ENCODE measurements around the gene FOXO3.
A peak's percentile ranks its signal among the peaks of the same experiment; 100 is the strongest.

The FOXO3 gene

GRCh38 chr6:108685970-108686369, 125.3 kb downstream of the FOXO3 start:
- no peak overlapping the region for H3K9ac ChIP-seq (ENCODE audit: low read length in 2 of 2)
- H3K4me1 ChIP-seq (ENCODE audit: control insufficient read depth, insufficient read depth, low read length): peaks cover 23% of the 10 kb centered on the region
- no peak overlapping the region for H3K4me3 ChIP-seq (ENCODE audit: low read length in 2 of 2)
- no peaks in the 10 kb centered on the region for H3K9me3 ChIP-seq (ENCODE audit: control insufficient read depth in 2 of 2, low read length in 2 of 2)
- peaks cover 0 to 6% of the 10 kb centered on the region in 2 donors for H3K36me3 ChIP-seq (ENCODE audit: control insufficient read depth in 2 of 2, insufficient read depth in 2 of 2, low read length in 2 of 2)
- no peak overlapping the region for H3K27ac ChIP-seq (ENCODE audit: low read length)
- H3K27me3 ChIP-seq (ENCODE audit: control insufficient read depth in 1 of 2, insufficient read depth in 2 of 2, low read length in 2 of 2): no peaks in the 10 kb centered on the region

DNA sequence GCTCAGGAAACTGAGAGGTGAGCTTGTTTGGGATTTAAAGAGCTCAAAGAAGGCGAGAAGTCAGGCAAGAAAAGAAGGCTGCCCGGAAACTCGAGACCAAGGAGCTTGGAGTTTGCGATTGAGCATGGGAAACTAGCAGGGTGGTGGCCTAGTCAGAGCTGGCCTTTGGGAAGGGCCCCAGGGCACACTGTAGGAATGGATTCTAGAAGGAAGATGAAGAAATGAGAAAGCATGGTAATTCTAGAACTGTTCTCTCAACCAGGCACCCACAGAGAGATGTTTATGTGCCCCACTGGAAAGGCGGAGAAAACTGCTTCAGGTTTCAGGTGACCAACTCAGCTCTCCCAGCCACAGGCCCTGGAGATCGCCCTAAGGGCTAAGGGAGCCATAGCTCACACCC, 126.2 kb downstream of the FOXO3 start:
- H3K9me3 ChIP-seq (ENCODE audit: control insufficient read depth in 2 of 2, low read length in 2 of 2): no peaks in the 10 kb centered on the region
- H3K27ac ChIP-seq (ENCODE audit: low read length): no peak overlapping the region
- no peak overlapping the region for H3K4me3 ChIP-seq (ENCODE audit: low read length in 2 of 2)
- no peak overlapping the region for H3K9ac ChIP-seq (ENCODE audit: low read length in 2 of 2)
- peaks cover 23% of the 10 kb centered on the region for H3K4me1 ChIP-seq (ENCODE audit: control insufficient read depth, insufficient read depth, low read length)
- peaks cover 0 to 6% of the 10 kb centered on the region in 2 donors for H3K36me3 ChIP-seq (ENCODE audit: control insufficient read depth in 2 of 2, insufficient read depth in 2 of 2, low read length in 2 of 2)
- H3K27me3 ChIP-seq (ENCODE audit: control insufficient read depth in 1 of 2, insufficient read depth in 2 of 2, low read length in 2 of 2): no peaks in the 10 kb centered on the region

DNA sequence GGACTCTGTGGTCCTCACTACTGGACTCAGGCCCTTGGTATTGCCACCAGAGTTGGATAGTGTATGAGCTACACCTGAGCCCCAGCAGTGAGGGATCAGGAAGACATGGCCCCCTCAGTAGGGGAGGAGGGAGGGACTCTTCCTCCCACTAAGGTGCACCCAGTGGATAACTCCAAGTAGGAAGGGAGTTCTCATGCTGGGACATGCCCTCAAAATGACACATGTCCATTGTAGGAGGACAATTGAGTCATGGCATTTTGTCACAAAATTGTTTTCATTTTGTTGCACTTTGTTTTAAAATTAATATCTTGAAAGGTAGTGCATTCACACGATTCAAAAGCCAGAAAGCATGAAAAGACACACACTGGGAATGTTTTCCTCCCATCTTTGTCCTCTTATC, 127.2 kb downstream of the FOXO3 start:
- Histone ChIP-seq H3K4me3 (ENCODE audit: low read length in 2 of 2) (no peak overlapping the region), H3K36me3 (ENCODE audit: control insufficient read depth in 2 of 2, insufficient read depth in 2 of 2, low read length in 2 of 2) (peaks cover 0 to 6% of the 10 kb centered on the region in 2 donors), H3K9me3 (ENCODE audit: control insufficient read depth in 2 of 2, low read length in 2 of 2) (no peaks in the 10 kb centered on the region), H3K27ac (ENCODE audit: low read length) (no peak overlapping the region), H3K9ac (ENCODE audit: low read length in 2 of 2) (no peak overlapping the region), H3K27me3 (ENCODE audit: control insufficient read depth in 1 of 2, insufficient read depth in 2 of 2, low read length in 2 of 2) (no peaks in the 10 kb centered on the region), H3K4me1 (ENCODE audit: control insufficient read depth, insufficient read depth, low read length) (peaks cover 20% of the 10 kb centered on the region)

GRCh38 chr6:108689272-108690161, 128.8 kb downstream of the FOXO3 start:
- H3K27ac ChIP-seq (ENCODE audit: low read length): no peak overlapping the region
- peaks cover 20% of the 10 kb centered on the region for H3K4me1 ChIP-seq (ENCODE audit: control insufficient read depth, insufficient read depth, low read length)

GRCh38 chr6:108690326-108691049, 129.8 kb downstream of the FOXO3 start:
- Histone ChIP-seq H3K9ac (ENCODE audit: low read length in 2 of 2) (no peak overlapping the region), H3K36me3 (ENCODE audit: control insufficient read depth in 2 of 2, insufficient read depth in 2 of 2, low read length in 2 of 2) (peaks cover 0 to 6% of the 10 kb centered on the region in 2 donors), H3K9me3 (ENCODE audit: control insufficient read depth in 2 of 2, low read length in 2 of 2) (no peaks in the 10 kb centered on the region), H3K4me3 (ENCODE audit: low read length in 2 of 2) (no peak overlapping the region), H3K27ac (ENCODE audit: low read length) (no peak overlapping the region), H3K4me1 (ENCODE audit: control insufficient read depth, insufficient read depth, low read length) (peaks cover 16% of the 10 kb centered on the region), H3K27me3 (ENCODE audit: control insufficient read depth in 1 of 2, insufficient read depth in 2 of 2, low read length in 2 of 2) (no peaks in the 10 kb centered on the region)

More at GRCh38 chr6:108689272-108690161, 128.8 kb downstream of the FOXO3 start:
- H3K9ac ChIP-seq (ENCODE audit: low read length in 2 of 2): no peak overlapping the region
- H3K4me3 ChIP-seq (ENCODE audit: low read length in 2 of 2): peak overlapping the region in 1 of 2 donors; percentile 15
- H3K27me3 ChIP-seq (ENCODE audit: control insufficient read depth in 1 of 2, insufficient read depth in 2 of 2, low read length in 2 of 2): no peaks in the 10 kb centered on the region
- no peaks in the 10 kb centered on the region for H3K9me3 ChIP-seq (ENCODE audit: control insufficient read depth in 2 of 2, low read length in 2 of 2)
- H3K36me3 ChIP-seq (ENCODE audit: control insufficient read depth in 2 of 2, insufficient read depth in 2 of 2, low read length in 2 of 2): peaks cover 0 to 6% of the 10 kb centered on the region in 2 donors

GRCh38 chr6:108693430-108694154, 132.9 kb downstream of the FOXO3 start:
- H3K27ac ChIP-seq (ENCODE audit: low read length): no peak overlapping the region
- no peak overlapping the region for H3K4me3 ChIP-seq (ENCODE audit: low read length in 2 of 2)
- H3K4me1 ChIP-seq (ENCODE audit: control insufficient read depth, insufficient read depth, low read length): peaks cover 15% of the 10 kb centered on the region
- no peaks in the 10 kb centered on the region for H3K27me3 ChIP-seq (ENCODE audit: control insufficient read depth in 1 of 2, insufficient read depth in 2 of 2, low read length in 2 of 2)
- no peaks in the 10 kb centered on the region for H3K36me3 ChIP-seq (ENCODE audit: control insufficient read depth in 2 of 2, insufficient read depth in 2 of 2, low read length in 2 of 2)
- no peaks in the 10 kb centered on the region for H3K9me3 ChIP-seq (ENCODE audit: control insufficient read depth in 2 of 2, low read length in 2 of 2)
- no peak overlapping the region for H3K9ac ChIP-seq (ENCODE audit: low read length in 2 of 2)

GRCh38 chr6:108694816-108695215, 134.1 kb downstream of the FOXO3 start:
- Histone ChIP-seq H3K4me1 (ENCODE audit: control insufficient read depth, insufficient read depth, low read length) (peaks cover 3% of the 10 kb centered on the region), H3K9me3 (ENCODE audit: control insufficient read depth in 2 of 2, low read length in 2 of 2) (no peaks in the 10 kb centered on the region), H3K4me3 (ENCODE audit: low read length in 2 of 2) (no peak overlapping the region), H3K36me3 (ENCODE audit: control insufficient read depth in 2 of 2, insufficient read depth in 2 of 2, low read length in 2 of 2) (no peaks in the 10 kb centered on the region), H3K27me3 (ENCODE audit: control insufficient read depth in 1 of 2, insufficient read depth in 2 of 2, low read length in 2 of 2) (no peaks in the 10 kb centered on the region), H3K9ac (ENCODE audit: low read length in 2 of 2) (no peak overlapping the region), H3K27ac (ENCODE audit: low read length) (no peak overlapping the region)

DNA sequence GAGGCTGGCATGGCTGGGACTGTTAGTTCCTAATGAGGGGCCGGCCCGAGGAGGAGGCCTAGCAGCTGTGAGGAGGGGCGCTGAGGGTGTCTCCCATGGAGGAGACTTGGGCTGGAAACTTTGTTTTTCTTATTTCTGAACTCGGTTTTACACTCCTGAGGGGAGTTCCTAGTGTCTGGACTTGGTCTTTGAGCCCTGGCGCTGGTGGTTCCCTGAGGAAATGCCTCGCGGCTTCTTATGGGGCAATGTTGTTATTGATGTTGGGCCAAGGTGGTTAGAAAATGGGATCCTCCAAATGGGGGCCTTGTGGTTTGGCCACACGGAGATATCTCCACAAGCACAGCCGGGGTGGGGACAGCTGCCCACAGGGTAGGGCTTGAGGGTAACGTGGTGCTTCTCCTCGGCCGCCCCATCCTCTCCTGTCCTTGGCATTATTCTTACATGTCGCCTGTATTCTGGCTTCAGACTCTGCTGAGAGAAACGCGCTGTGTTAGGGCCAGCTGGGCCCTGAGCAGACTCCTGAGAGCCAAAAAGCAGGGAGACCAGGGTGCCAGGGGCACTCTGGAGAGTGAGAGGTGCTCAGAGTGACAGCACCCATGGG, 136.9 kb downstream of the FOXO3 start:
- no peaks in the 10 kb centered on the region for H3K4me1 ChIP-seq (ENCODE audit: control insufficient read depth, insufficient read depth, low read length)
- no peak overlapping the region for H3K27ac ChIP-seq (ENCODE audit: low read length)
- H3K9ac ChIP-seq (ENCODE audit: low read length in 2 of 2): no peak overlapping the region
- no peaks in the 10 kb centered on the region for H3K36me3 ChIP-seq (ENCODE audit: control insufficient read depth in 2 of 2, insufficient read depth in 2 of 2, low read length in 2 of 2)
- no peaks in the 10 kb centered on the region for H3K27me3 ChIP-seq (ENCODE audit: control insufficient read depth in 1 of 2, insufficient read depth in 2 of 2, low read length in 2 of 2)
- no peak overlapping the region for H3K4me3 ChIP-seq (ENCODE audit: low read length in 2 of 2)
- H3K9me3 ChIP-seq (ENCODE audit: control insufficient read depth in 2 of 2, low read length in 2 of 2): peaks cover 5 to 13% of the 10 kb centered on the region in 2 donors

DNA sequence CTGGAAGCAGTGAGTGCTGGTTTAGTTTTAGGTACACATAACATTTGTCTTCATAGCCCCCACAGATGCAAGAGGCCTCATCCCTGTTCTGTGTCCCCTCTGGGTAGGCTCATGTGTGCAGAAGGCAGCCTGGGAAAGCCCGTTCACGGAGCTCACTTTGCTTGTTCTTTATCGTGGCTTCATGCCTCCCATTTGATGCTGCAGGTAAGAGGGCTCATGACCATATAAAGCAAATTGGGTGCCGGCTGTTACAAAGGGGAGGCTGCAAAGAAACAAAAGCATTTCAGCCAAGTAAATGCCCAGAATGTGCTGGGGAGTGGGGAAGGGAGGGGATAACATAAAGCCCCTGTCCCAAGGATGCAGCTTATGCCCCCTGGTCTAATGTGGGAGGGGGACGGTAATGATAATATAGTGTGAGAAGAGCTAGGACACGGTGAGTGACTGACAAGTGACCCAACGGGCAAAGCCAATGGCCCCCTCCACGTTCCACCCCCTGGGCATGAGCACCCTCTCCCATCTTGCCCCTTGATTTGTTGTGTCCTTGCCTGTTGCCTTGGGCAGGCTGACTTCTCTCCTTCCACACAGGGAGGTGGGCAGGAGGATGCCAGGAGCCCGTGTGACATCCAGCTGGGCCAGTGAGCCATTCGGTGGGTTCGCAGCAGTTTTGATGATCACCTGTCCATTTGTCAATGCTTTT, 138.0 kb downstream of the FOXO3 start:
- Histone ChIP-seq H3K27ac (ENCODE audit: low read length) (no peak overlapping the region), H3K36me3 (ENCODE audit: control insufficient read depth in 2 of 2, insufficient read depth in 2 of 2, low read length in 2 of 2) (no peaks in the 10 kb centered on the region), H3K27me3 (ENCODE audit: control insufficient read depth in 1 of 2, insufficient read depth in 2 of 2, low read length in 2 of 2) (no peaks in the 10 kb centered on the region), H3K4me3 (ENCODE audit: low read length in 2 of 2) (no peak overlapping the region), H3K4me1 (ENCODE audit: control insufficient read depth, insufficient read depth, low read length) (no peaks in the 10 kb centered on the region), H3K9me3 (ENCODE audit: control insufficient read depth in 2 of 2, low read length in 2 of 2) (peaks cover 5 to 13% of the 10 kb centered on the region in 2 donors), H3K9ac (ENCODE audit: low read length in 2 of 2) (no peak overlapping the region)
